Lower lobe of right lung (tissue), 2 donors: ENCODE results near the gene GPC4. TPM values are rescaled to one million over a fixed set of nuclear protein-coding genes. Genes with fewer than 3 reads are reported as not detected.
A peak's percentile ranks its signal among the peaks of the same experiment; 100 is the strongest.

Experiments used
- ATAC-seq, 2 donors: fragments of 200-7000 bp; cut with Tn5 transposase; one replicate each; pipeline ENCODE4 v1.9.1; 2020 to 2022; ENCODE audit warnings: mild to moderate bottlenecking in 2 of 2, moderate library complexity in 2 of 2
- DNase-seq: peaks from one replicate; pipeline ENCODE4 v3.0.0-alpha.2; 2020
- H3K27ac ChIP-seq: fragments of 200-600 bp; one replicate; pipeline ENCODE4 v1.8.0; 2022
- H3K27me3 ChIP-seq: fragments of 200-600 bp; one replicate; pipeline ENCODE4 v1.8.0; 2022; ENCODE audit warnings: low read depth
- H3K36me3 ChIP-seq: fragments of 200-600 bp; one replicate; pipeline ENCODE4 v1.8.0; 2022; ENCODE audit warnings: mild to moderate bottlenecking
- H3K4me1 ChIP-seq: fragments of 200-600 bp; one replicate; pipeline ENCODE4 v1.8.0; 2022
- H3K4me3 ChIP-seq: fragments of 200-600 bp; one replicate; pipeline ENCODE4 v1.8.0; 2022; ENCODE audit warnings: mild to moderate bottlenecking
- H3K9me3 ChIP-seq: fragments of 200-600 bp; one replicate; pipeline ENCODE4 v1.8.0; 2022
- intact Hi-C: fragments of 100-400 bp; cut with DNase I; formaldehyde crosslinking; loops from one replicate; pipeline ENCODE4 v1.11.0; 2022
- total RNA-seq: library from RNA; stranded (reverse); fragmentation: NEBNext Ultra II Directional; extraction: Animal tissue kit (Norgen Biotek cat#: 25700); gene quantifications from one replicate; pipeline ENCODE4 v1.2.1, GENCODE V29; 2021
- TF ChIP-seq, protein P1 (sequence below): fragments of 200-600 bp; IDR thresholded peaks from one replicate; pipeline ENCODE4 v1.8.0; 2022; ENCODE audit warnings: antibody characterized with exemption, mild to moderate bottlenecking
- donor health status: DM: no; HTN: yes; CAD: no; lungs with severe emphysema.

Gene GPC4
- total RNA-seq, 1 donor from 2014 or later = 41.9 TPM

DNA sequence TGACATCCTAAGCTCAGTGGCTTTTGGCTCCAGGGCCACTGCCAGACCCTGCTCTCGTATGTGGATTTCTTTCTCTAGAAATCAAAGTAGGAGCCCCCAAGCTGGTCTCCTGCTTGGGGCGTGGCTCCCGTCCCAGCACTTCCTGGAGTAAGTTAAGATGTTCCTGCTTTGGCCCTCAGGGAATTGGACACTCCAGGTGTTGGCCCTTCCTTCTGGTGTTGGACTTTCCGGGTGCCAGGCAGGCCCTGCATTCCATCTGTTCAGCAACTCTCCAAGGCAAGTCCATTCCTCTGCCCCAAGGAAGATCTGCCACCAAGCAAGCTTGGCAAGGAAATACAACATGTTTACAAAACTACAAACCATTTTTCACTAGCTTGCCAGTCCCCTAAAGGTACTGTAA lies 22.1 kb upstream of the GPC4 start:
- TF ChIP-seq, protein P1, sequence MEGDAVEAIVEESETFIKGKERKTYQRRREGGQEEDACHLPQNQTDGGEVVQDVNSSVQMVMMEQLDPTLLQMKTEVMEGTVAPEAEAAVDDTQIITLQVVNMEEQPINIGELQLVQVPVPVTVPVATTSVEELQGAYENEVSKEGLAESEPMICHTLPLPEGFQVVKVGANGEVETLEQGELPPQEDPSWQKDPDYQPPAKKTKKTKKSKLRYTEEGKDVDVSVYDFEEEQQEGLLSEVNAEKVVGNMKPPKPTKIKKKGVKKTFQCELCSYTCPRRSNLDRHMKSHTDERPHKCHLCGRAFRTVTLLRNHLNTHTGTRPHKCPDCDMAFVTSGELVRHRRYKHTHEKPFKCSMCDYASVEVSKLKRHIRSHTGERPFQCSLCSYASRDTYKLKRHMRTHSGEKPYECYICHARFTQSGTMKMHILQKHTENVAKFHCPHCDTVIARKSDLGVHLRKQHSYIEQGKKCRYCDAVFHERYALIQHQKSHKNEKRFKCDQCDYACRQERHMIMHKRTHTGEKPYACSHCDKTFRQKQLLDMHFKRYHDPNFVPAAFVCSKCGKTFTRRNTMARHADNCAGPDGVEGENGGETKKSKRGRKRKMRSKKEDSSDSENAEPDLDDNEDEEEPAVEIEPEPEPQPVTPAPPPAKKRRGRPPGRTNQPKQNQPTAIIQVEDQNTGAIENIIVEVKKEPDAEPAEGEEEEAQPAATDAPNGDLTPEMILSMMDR = no peak

DNA sequence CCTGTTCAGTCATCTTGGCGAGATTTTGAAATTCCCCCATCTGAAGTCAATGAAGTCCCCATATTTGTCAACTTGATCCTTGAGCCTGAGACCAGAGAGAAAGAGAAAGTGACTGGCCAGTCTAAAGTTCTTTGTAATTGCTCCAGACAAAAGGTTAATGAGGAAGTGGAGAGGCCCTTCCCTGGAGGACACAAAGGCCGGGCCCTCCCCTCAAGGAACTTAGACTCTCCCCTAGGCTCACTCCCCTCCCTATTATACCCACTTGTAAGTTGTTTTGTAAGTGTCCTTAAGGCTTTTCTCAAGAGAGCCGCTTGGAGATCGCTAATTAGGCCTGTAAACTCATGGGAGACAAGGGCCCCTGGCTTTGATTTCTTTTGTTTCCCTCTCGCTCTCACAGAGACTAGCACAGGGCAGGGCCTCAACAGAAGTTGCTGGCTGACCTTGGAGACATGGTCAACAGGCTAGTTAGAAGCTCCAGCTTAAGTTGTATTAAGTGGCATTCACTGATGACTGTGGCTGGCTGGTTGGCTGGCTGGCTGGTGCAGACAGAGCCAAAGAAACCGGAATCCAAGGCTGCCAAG lies 20.3 kb upstream of the GPC4 start:
- no peak for DNase-seq

More for the DNA sequence above, 22.1 kb upstream of the GPC4 start:
- H3K9me3 ChIP-seq = no peaks in the 10 kb centered on the region
- no peak overlapping the region for H3K4me3 ChIP-seq
- no peaks in the 10 kb centered on the region for H3K27me3 ChIP-seq
- ATAC-seq (no peak), DNase-seq (no peak)
- intact Hi-C loops = no loop called here
- H3K36me3 ChIP-seq = no peaks in the 10 kb centered on the region
- H3K4me1 ChIP-seq = no peaks in the 10 kb centered on the region
- H3K27ac ChIP-seq = no peak overlapping the region

DNA sequence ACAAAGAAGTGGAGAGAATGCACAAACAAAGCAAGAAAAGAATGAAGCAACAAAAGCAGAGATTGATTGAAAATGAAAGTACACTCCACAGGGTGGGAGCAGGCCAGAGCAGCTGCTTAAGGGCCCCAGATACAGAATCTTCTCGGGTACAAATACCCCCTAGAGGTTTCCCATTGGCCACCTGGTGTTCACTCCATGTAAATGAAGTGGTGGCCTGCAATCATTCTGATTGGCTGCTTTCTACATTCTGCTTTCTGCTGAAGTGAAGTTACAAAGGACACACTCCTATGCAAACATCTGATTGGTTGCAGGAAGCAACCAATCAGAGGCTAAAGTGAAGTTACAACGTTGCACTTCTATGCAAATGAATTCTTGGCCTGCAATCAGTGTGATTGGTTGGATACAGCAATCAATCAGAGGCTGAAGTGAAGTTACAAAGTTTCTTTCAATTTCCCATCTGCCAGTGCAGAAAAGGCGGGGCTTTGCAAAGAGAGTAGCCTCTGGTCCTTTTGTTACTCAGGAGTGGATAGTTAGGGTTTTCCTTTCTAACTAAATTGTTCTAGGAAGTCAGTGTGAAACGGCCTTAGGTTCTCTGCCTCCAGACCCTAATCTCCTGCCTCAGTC lies 19.0 kb upstream of the GPC4 start:
- H3K9me3 ChIP-seq = no peaks in the 10 kb centered on the region
- intact Hi-C loops = no loop called here
- ATAC-seq = no peak
- H3K4me1 ChIP-seq = no peaks in the 10 kb centered on the region
- DNase-seq = no peak
- H3K27me3 ChIP-seq = no peaks in the 10 kb centered on the region
- H3K27ac ChIP-seq = no peak overlapping the region
- TF ChIP-seq, protein P1 = no peak
- H3K4me3 ChIP-seq = no peak overlapping the region
- H3K36me3 ChIP-seq = no peaks in the 10 kb centered on the region

More for the DNA sequence above, 20.3 kb upstream of the GPC4 start:
- Histone ChIP-seq H3K36me3 (no peaks in the 10 kb centered on the region), H3K9me3 (no peaks in the 10 kb centered on the region), H3K27me3 (no peaks in the 10 kb centered on the region), H3K4me1 (no peaks in the 10 kb centered on the region), H3K27ac (no peak overlapping the region), H3K4me3 (no peak overlapping the region)
- intact Hi-C loops = no loop called here
- TF ChIP-seq, protein P1 = no peak
- ATAC-seq = peak; percentile 32 to 78

DNA sequence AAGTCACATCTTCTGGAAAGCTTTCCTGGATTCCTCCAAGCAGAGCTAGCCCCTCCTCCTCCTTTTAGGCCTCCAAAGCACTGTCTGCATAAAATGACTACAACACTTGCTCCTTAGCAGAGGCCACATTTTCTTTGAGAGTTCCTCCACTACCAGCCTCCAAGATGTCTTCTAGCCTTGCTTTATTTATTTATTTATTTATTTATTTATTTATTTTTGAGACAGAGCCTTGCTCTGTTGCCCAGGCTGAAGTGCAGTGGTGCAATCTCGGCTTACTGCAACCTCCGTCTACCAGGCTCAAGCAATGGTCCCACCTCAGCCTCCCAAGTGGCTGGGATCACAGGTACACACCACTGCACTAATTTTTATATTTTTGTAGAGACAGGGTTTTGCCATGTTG lies 4.6 kb upstream of the GPC4 start:
- ATAC-seq (no peak), DNase-seq (no peak)
- Histone ChIP-seq H3K4me1 (no peaks in the 10 kb centered on the region), H3K27me3 (no peaks in the 10 kb centered on the region), H3K27ac (no peak overlapping the region), H3K36me3 (no peaks in the 10 kb centered on the region), H3K9me3 (no peaks in the 10 kb centered on the region), H3K4me3 (no peak overlapping the region)
- intact Hi-C loops = no loop called here
- TF ChIP-seq, protein P1 = no peak

DNA sequence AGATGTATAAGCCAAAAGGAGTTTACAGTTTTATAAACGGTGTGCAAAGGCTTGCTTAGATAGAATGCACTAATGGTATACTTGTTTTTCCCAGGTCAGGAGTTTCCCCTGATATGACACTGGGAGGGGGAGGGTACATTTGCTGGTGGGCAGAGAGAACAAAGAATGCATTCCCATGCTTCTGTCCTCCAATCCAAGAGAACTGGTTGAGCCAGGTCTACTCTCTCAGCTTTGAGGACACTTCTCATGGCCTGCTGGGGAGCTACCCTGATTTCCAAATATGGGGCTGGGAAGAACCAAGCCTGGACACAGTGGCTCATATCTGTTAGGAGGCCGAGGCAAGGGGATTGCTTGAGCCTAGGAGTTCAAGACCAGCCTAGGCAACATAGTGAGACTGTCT lies 3.3 kb upstream of the GPC4 start:
- TF ChIP-seq, protein P1 = no peak
- DNase-seq (no peak), ATAC-seq (no peak)
- H3K4me3 ChIP-seq = no peak overlapping the region
- H3K9me3 ChIP-seq = no peaks in the 10 kb centered on the region
- no peak overlapping the region for H3K27ac ChIP-seq
- H3K4me1 ChIP-seq = no peaks in the 10 kb centered on the region
- intact Hi-C loops = no loop called here
- no peaks in the 10 kb centered on the region for H3K36me3 ChIP-seq
- H3K27me3 ChIP-seq = no peaks in the 10 kb centered on the region
